Retinal pigment epithelial cell (primary cell): ENCODE measurements around the gene NCAPD2.
"Not testable (repeated sequence)": the region's sequence is repeated elsewhere in the genome, so short reads cannot be mapped to it uniquely, and the experiment has no call there.

Source experiments
- DNase-seq: peaks from one replicate; pipeline ENCODE4 v3.0.0-alpha.2; 2010; ENCODE audit warnings: low read depth
- H3K4me3 ChIP-seq: 2 replicates; pipeline ENCODE4 v1.5.1; 2011; ENCODE audit warnings: mild to moderate bottlenecking, low read length, control low read depth, moderate library complexity
- TF ChIP-seq, protein P1 (sequence below): conservative IDR thresholded peaks from 2 replicates; pipeline ENCODE4 v1.5.1; 2011; ENCODE audit warnings: low read depth, low read length, control low read depth, inconsistent platforms

Gene NCAPD2

DNA sequence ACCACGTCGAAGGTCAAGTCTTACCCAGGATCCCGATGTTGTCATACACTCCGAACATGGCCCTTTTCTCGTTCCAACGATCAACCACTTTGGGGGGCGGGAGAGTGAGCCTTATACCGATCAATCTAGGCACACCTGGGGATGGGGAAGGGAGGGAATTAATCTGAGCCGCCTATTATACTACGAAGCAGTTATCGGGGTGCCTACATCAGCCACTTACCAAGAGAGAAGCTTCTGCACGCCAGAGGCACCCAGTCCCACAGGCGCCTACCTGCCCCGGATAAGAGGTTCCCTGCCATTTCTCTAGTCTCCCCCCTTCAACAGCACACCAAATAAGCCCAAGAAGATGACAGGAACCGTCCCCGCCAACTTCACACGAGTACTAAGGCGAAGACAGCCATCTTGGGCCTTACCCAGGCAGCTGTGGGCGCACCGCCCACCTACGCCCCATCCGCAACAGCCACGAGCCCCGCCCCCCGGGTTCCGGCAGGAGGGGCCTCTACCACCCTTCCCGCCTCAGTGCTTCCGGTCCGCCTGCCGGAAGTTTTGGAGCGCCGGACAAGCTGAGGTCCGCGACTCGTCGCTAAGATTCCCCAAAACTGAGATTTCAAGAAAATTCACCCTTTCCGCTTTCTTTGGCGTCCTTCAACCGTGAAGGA, 935 bp upstream of the NCAPD2 start, which contains the start of gene MRPL51:
TSS of gene MRPL51 (minus strand) at position 425 of the 659 bp plus-strand sequence. CDS start at position 299, 126 bp downstream.
- TF ChIP-seq, protein P1, sequence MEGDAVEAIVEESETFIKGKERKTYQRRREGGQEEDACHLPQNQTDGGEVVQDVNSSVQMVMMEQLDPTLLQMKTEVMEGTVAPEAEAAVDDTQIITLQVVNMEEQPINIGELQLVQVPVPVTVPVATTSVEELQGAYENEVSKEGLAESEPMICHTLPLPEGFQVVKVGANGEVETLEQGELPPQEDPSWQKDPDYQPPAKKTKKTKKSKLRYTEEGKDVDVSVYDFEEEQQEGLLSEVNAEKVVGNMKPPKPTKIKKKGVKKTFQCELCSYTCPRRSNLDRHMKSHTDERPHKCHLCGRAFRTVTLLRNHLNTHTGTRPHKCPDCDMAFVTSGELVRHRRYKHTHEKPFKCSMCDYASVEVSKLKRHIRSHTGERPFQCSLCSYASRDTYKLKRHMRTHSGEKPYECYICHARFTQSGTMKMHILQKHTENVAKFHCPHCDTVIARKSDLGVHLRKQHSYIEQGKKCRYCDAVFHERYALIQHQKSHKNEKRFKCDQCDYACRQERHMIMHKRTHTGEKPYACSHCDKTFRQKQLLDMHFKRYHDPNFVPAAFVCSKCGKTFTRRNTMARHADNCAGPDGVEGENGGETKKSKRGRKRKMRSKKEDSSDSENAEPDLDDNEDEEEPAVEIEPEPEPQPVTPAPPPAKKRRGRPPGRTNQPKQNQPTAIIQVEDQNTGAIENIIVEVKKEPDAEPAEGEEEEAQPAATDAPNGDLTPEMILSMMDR: no peak
- H3K4me3 ChIP-seq: peak within 1 kb of the TSS; percentile 98
- peak; percentile 85 for DNase-seq

DNA sequence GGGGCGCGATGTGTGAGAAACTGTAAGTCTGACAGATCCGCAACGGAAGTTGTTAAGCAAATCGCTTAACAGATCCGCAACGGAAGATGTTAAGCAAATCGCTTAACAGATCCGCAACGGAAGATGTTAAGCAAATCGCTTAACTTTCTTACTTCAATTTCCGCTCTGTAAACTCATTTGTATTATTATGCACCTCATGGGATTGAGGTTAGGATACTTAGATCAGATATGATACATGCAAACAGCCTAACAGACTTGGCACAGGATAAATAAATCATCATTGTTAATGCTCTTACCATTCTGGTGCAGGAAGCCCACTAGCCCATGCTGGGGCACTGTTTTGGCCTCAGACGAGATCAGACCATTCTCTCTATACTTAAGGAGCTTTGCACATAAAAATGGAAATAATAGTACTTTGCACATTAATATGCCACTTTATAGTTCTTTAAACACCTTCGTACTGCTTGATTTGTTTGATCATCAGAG, 399 bp downstream of the NCAPD2 start:
- H3K4me3 ChIP-seq: peak overlapping the region; percentile 80

DNA sequence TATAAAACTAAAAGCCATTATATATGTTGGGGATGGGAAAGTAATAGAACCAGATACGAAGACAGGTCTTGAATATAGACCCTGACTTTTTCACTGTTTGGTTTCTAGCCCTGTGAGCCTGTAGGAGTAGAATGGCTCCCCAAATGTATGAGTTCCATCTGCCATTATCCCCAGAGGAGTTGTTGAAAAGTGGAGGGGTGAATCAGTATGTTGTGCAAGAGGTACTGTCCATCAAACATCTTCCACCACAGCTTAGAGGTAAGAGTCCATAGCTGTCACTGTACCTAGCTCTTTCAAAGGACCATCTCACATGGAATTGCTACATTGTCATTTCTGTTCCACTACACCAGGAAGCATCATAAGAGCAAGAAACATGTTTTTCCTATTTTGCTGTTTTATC, 1.1 kb downstream of the NCAPD2 start:
- peak overlapping the region; percentile 80 for H3K4me3 ChIP-seq
- TF ChIP-seq, protein P1: no peak
- DNase-seq: no peak

More for the DNA sequence above, 399 bp downstream of the NCAPD2 start:
- TF ChIP-seq, protein P1: peak; percentile 37
- no peak for DNase-seq

DNA sequence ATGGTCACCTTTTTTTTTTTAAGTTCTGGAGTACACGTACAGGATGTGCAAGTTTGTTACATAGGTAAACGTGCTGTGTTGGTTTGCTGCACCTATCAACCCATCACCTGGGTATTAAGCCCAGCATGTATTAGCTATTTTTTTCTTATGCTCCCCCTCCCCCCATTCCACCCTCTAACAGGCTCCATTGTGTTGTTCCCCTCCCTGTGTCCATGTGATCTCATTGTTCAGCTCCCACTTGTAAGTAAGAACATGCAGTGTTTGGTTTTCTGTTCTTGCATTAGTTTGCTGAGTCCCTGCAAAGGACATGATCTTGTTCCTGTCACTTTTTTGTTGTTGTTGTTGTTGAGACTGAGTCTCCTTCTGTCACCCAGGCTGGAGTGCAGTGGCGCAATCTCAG, 3.4 kb downstream of the NCAPD2 start:
- DNase-seq, H3K4me3 ChIP-seq: not testable (repeated sequence)

DNA sequence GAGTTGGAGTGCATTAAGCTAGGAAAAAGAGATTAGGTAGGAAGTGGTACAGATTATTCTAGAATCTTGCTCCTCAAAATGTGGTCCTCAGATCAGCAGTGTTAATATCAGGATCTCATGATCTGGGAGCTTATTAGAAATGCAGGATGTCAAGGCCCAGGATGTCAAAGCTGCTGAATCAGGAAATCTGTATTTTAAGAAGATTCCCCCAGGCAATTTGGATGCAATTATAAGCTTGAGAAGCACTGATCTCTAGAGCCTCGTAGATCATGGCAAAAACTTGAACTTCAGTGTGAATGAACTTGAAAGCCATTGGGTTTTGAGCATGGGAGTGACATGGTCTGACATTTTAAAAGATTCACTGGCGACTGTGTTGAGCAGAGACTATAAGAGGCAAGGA, 6.6 kb downstream of the NCAPD2 start:
- no peak overlapping the region for H3K4me3 ChIP-seq
- TF ChIP-seq, protein P1: no peak
- no peak for DNase-seq

DNA sequence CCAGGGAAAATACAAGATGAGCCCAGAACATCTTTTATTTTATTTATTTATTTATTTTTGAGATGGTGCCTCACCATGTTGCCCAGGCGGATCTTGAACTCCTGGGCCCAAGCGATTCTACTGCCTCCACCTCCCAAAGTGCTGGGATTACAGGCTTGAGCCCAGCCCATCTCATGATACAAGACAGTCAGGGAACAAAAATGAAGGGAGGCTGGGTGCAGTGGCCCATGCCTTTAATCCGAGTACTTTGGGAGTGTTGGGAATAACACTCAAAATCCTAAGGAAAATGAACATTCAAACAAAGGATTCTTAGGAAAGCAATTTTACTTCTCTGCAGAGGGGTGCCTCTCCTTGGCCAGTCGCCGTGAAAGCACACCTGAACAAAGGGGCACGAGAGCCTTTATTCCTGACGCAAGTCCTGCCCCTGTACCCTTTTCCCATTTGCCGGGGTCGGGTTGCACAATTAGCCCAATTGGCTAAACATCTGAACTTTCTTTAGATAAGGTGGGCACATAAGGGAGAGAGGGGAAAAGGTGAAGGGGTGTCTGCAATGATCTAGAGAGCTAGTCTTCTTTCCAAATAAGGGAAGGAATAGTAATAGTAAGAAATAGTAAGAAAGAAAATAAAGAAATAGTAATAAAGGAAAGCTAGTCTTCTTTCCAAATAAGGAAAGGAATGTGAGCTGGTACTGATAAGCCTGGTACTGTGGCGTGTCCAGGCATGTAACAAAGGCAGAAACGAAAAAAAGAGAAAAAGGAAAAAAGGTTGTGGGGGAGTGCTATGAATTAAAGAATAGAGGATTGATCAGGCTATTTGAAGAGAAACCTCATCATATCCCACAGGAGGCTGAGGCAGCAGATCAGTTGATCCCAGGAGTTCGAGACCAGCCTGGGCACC, 13.4 kb downstream of the NCAPD2 start:
- DNase-seq: peak; percentile 7

DNA sequence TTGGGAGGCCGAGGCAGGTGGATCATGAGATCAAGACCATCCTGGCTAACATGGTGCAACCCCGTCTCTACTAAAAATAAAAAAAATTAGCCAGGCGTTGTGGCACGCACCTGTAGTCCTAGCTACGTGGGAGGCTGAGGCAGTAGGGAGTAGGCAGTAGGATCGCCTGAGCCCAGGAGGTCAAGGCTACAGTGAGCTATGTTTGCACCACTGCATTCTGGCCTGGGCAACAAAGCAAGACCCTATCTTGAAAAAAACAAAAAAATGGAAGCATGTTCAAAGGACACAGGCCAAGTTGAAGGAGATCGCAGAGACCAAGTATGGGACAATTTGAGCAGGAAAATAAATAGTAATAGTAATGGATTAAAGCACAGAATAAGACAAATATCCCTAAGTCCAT, 14.2 kb downstream of the NCAPD2 start:
- H3K4me3 ChIP-seq: no peak overlapping the region
- TF ChIP-seq, protein P1: no peak
- DNase-seq: no peak

More for the DNA sequence above, 13.4 kb downstream of the NCAPD2 start:
- H3K4me3 ChIP-seq: no peak overlapping the region
- TF ChIP-seq, protein P1: no peak
